Measurements from ENCODE around the gene BRD4.

Gene BRD4

DNA sequence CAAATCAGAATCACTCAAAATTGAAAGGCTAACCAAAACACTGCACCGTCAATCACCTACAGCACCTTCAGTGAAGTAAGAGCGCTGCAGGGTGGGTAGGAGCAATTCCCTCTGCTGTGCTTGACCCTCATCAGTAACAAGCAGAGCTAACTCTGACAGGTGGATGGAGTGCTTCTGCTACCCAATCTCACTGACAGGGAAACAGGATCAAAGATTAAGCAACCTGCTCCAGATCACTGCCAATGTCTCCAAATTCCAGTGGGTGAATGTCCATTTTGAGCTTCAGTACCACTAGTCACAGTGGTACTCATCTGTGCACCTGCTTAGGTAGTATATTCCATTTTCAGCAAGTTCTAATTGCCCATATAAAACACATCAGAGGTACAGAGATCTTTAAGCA lies 25.2 kb downstream of the BRD4 start:
- DNase-seq = no peak

DNA sequence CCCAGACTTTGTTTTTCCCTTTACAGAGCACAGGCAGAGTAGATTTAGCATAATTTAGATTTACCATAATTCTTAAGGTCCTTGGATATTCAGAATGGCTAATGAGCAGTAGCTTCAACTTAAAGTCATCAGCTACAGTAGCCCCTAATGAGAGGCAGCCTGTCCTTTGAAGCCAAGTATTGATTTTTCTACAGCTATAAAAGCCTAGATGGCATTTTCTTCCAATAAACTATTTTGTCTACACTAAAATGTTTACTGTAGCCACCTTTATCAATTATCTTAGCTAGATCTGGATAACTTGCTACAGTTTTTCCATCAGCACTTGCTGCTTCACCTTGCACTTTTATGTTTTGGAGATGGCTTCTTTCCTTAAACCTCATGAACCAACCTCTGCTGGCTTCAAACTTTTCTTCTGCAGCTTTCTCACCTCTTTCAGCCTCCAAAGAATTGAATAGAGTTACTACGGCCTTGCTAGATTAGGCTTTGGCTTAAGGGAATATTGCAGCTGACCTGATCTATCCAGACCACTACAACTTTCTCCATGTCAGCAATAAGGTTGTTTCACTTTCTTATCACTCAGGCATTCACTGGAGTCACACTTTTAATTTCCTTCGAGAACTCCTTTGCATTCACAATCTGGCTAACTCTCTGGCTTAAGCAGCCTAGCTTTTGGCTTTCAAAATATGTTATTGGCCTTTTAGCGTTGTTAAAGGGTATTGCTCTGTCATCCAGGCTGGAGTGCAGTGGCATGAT lies 26.6 kb downstream of the BRD4 start:
- DNase-seq = no peak

DNA sequence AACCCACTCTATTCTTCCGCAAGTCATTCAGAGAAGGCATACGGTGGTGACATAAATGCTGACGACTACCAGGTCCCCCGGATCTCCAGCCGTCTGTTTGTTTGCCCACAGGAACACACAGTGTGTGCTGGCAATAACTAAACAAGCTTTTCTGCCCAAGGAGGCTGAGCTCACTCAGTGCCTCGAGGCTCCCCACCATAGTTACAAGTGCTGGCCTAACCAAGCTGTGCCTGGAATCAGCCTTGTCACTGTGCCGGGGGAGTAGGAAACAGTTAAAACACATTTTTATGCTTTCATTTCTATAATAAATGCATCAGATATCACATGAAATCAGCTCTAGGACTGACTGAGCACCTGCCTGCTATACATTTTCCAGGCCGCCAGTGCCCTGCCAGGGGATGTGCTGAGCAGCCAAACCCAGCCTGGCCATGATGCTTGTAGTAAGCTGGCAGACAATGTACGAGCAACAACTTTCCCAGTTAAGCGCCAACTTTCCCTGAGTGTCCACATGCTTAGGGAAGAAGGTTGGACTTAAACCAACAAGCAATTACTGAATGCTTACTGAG lies 28.1 kb downstream of the BRD4 start:
- DNase-seq = peak in 1 of 5 donors; percentile 59

GRCh38 chr19:15303105-15303780 lies 29.1 kb downstream of the BRD4 start:
- no peak for DNase-seq

DNA sequence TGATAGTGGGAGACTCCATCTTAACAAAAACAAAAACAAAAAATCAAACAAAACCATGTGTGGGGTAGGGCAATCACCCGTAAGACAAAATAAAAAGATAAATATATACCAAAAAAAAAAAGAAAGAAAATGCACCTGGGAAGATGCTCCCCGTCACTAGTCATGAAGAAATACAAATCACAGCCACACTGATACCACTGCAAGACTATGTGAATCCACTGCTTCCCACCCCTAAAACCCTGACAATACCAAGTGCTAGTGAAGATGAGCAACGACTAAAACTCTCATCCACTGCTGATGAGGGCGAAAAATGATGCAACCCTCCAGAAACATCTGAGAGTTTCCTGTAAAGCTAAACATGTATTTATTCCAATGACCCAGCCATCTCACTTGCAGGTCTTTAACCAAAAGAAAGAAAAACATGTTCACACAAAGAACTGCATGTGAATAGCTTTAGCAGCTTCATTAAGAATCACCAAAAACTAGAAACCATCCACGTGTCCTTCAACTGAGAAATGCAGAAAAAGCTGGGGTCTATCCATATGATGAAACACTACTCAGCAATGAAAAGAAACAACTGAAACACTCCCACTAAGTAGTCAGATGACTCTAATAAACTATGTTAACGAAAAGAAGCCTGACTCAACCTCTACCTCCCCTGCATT lies 31.7 kb downstream of the BRD4 start:
- peak in 1 of 5 donors; percentile 90 for DNase-seq

DNA sequence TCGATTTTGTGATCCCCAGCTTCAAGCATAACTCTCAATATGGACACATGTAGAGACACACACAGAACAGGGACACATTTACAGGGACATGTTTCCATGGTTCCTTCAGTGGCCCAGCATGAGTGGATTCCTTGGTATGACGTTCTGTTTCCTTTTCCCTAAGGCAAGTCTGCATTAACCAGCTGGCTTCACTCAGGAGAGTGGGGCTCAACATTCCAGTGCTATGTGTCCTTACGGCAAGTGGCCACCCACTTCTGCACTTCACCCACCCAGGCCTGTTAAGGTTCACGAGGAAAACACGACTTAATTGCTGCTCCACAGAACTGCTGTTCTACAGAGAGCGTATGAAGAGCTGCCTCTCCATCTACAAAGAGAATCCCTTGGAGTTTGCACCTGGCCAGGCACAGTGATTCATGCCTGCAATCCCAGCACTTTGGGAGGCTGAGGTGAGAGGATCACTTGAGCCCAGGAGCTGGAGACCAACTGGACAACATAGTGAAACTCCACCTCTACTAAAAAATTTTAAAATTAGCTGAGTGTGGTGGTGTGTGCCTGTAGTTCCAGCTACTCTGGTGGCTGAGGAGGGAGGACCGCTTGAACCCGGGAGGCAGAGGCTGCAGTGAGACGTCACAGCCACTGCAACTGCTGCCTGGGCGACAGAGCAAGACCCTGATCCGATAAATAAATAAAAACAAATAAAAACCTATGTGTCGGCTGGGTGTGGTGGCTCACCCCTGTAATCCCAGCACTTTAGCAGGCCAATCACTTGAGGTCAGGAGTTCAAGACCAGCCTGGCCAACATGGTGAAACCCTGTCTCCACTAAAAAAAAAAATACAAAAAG lies 32.5 kb downstream of the BRD4 start:
- no peak for DNase-seq

DNA sequence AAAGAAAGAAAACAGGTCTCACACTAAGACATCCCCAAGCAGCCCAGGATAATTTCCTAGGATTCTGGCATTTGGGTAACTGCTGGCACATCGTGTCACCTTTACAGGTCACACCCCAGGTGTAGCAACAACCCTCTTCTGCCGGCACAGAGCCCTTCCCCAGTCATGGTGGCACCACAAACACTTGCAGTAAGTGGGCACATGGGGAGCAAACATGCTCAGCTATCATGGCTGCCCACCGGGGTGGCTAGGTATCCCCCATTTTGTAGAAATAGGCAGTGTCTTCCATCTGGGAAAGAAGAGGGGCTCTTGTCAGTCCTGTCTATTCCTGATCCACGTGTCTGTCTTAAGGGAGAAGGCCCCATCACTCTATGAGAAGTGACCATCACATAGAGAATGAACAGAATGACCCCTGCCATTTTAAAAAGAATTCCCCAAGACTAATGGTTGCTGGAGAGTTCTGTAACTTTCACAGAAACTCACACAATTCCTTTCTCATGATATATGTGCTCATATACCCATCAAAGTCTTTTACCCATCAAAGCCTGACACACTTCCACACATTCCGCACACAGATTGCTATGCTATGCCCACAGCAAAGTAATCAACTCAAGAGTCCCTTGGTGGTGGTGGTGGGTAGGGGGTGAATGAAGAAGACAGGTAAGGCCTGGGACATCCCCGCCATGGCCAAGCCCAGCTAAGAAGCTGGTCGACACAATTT lies 33.3 kb downstream of the BRD4 start:
- DNase-seq = no peak

GRCh38 chr19:15297416-15298224 lies 34.7 kb downstream of the BRD4 start:
- DNase-seq = peak in 1 of 5 donors; percentile 82

- DNase-seq = peak in 1 of 5 donors; percentile 67
Measured at GRCh38 chr19:15296841-15297415, 35.4 kb downstream of the BRD4 start.

- DNase-seq = no peak
Measured at GRCh38 chr19:15296353-15296752, 36.0 kb downstream of the BRD4 start.

- no peak for DNase-seq
Measured at GRCh38 chr19:15294561-15294990, 37.8 kb downstream of the BRD4 start.

GRCh38 chr19:15293781-15294491 lies 38.4 kb downstream of the BRD4 start:
- DNase-seq = no peak

DNA sequence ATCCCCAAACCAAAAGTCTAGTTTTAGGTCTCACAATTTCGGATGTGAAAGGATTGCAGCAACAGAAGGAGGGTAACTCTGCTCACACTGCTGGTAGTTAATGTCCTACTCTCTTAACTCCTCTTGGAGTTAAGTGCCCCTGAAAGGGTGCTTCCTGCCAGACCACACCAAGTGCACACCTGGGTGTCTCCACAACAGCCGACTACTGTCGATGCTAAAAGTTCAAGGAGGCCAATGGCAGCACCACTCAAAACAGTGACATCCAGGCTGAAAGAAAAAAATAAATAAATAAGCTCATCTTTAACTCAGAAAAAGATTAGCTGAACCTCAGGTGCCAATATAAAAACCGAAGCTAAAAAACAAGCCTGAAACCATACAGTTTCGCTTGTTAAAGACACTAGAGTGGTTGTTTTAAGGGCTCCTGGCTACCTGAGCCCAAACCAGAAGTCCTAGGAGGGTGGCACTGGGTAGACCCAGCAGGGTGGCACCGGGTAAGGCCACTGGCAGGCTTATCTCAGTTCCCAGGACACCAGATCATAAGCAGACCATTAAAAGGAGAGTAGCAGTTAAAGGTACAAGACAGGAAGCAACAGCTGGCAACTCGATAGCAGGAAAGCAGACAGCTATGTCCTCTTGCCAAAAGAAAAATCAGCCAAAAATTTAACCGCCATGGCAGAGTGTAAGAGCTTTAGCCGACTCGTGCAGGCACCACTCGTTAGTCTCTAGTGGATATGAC lies 39.3 kb downstream of the BRD4 start:
- no peak for DNase-seq

DNA sequence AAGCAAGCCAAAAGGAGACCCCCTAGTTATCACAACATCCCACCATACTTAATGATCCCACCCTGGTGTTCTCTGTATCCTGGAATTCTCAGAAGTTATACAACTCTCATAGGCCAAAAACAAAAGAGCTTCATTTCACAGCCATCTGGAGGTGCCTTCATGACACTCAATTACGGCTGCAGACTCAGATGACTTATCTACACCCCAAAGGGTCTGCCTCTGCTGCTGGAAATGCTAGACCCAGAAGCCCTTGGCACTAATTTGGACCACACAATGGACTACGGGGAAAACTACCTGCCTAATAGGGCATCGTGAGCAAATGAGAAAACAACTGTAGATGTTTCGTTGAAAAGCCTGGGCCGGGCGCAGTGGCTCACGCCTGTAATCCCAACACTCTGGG lies 40.2 kb downstream of the BRD4 start:
- DNase-seq = no peak

- no peak for DNase-seq
Measured at GRCh38 chr19:15291548-15292021, 40.8 kb downstream of the BRD4 start.

- DNase-seq = no peak
Measured at GRCh38 chr19:15291089-15291488, 41.2 kb downstream of the BRD4 start.

DNA sequence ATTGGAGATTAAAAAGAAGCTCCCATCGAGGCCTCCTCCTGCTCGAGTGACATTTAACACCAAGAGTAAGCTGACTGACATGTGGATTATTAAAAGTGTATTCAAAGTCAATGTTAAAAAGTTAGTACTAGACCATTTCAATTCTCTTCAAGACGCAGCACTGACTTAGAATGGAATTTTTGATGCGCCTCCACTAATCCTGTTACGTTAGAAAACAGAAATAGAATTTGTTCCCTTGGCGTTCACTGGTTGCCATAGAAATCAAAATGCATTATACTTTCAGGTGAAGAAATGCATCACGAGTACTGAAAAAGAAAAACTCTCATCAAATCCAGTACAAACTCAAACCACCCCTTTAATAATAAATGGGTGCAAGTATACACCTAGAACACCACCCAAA lies 42.2 kb downstream of the BRD4 start:
- DNase-seq = no peak

- no peak for DNase-seq
Measured at GRCh38 chr19:15289673-15290072, 42.7 kb downstream of the BRD4 start.
